Esophagus (tissue), 2 donors: ENCODE results near the gene RPS6KA4. TPM values are rescaled to one million over a fixed set of nuclear protein-coding genes. Genes with fewer than 3 reads are reported as not detected.
A peak's percentile ranks its signal among the peaks of the same experiment; 100 is the strongest.
"Not testable (repeated sequence)": the region's sequence is repeated elsewhere in the genome, so short reads cannot be mapped to it uniquely, and the experiment has no call there.

ENCODE experiments used
- H3K27ac ChIP-seq, 2 donors: one replicate each; pipeline ENCODE4 v1.5.1; 2013; ENCODE audit warnings: low read depth in 2 of 2, mild to moderate bottlenecking in 2 of 2, inconsistent platforms in 1 of 2, low read length in 1 of 2, moderate library complexity in 1 of 2
- H3K27me3 ChIP-seq, 2 donors: one replicate each; pipeline ENCODE4 v1.6.1; 2013; ENCODE audit warnings: low read length in 2 of 2, control low read depth in 1 of 2, mild to moderate bottlenecking in 1 of 2; ENCODE audit not compliant: insufficient read depth in 2 of 2, control insufficient read depth in 1 of 2
- H3K36me3 ChIP-seq, 2 donors: one replicate each; pipeline ENCODE4 v1.6.1; 2013; ENCODE audit warnings: low read length in 1 of 2; ENCODE audit not compliant: control insufficient read depth in 2 of 2, insufficient read depth in 2 of 2
- H3K4me1 ChIP-seq, 2 donors: one replicate each; pipeline ENCODE4 v1.6.1; 2013; ENCODE audit warnings: low read length in 1 of 2; ENCODE audit not compliant: control insufficient read depth in 2 of 2, insufficient read depth in 2 of 2
- H3K4me3 ChIP-seq, 2 donors: one replicate each; pipeline ENCODE4 v1.5.1; 2013; ENCODE audit warnings: low read length in 2 of 2, mild to moderate bottlenecking in 2 of 2, low read depth in 1 of 2, moderate library complexity in 1 of 2
- H3K9me3 ChIP-seq, 2 donors: one replicate each; pipeline ENCODE4 v1.6.1; 2013; ENCODE audit warnings: mild to moderate bottlenecking in 2 of 2, low read depth in 1 of 2, low read length in 1 of 2, moderate library complexity in 1 of 2; ENCODE audit not compliant: control insufficient read depth in 2 of 2, insufficient read depth in 1 of 2
- WGBS, 2 donors: extraction: QIAGEN DNeasy Blood & Tissue Kit; methylation state at CpG; one replicate each; pipeline ENCODE4 v1.1.7; 2013; 5-methylcytosine and 5-hydroxymethylcytosine counted together
- polyA plus RNA-seq, 2 donors: library from polyadenylated mRNA; stranded (reverse); fragments of 200-250 nt; gene quantifications; one replicate each; pipeline ENCODE4 v1.2.3, GENCODE V29; 2013
- donor health status: healthy with polysubstance abuse.
- donor health status: Bipolar disorder and iron deficiency.

The RPS6KA4 gene
- 10 to 100 TPM; 28.5 to 31.2 TPM for polyA plus RNA-seq

- no peaks in the 10 kb centered on the region for H3K27me3 ChIP-seq
- H3K9me3 ChIP-seq, result no peaks in the 10 kb centered on the region
- peaks cover 18% of the 10 kb centered on the region in 2 donors for H3K4me1 ChIP-seq
- peak within 1 kb of the TSS; percentile 89 to 90 for H3K27ac ChIP-seq
- H3K4me3 ChIP-seq, result peak within 1 kb of the TSS; percentile 65 to 94
- WGBS, 2 donors, result 1% methylated on average over 49 to 70 of the region's 70 CpGs
- H3K36me3 ChIP-seq, result peaks cover 11 to 27% of the 10 kb centered on the region in 2 donors
Observed at GRCh38 chr11:64358907-64359711, at the start of gene RPS6KA4. TSS of gene RPS6KA4 (plus strand) at chr11:64359162. CDS start at chr11:64359236, 74 bp downstream.

DNA sequence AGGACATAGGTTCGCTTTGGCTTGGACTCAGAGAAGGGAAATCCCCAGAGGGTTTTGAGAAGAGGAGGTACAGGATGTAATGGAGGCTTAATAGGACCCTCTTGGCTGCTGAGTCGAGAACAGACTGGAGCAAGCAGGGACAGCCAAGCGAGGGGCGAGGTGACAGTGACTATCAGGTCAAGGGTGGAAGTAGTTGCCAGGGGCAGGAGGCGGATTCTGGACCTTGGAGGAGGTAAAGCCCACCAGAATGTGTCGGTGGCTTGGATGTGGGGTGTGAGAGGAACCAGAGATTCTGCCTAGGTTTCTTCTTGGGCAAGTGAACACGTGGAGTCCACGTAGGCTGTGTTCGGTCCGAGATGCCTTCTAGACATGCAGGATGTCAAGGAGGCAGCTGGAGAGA, 46.0 kb upstream of the RPS6KA4 start:
- Histone ChIP-seq H3K4me1 (peaks cover 0 to 14% of the 10 kb centered on the region in 2 donors), H3K27me3 (no peaks in the 10 kb centered on the region), H3K9me3 (no peaks in the 10 kb centered on the region), H3K36me3 (peaks cover 0 to 21% of the 10 kb centered on the region in 2 donors), H3K27ac (peak overlapping the region; percentile 37 to 71), H3K4me3 (no peak overlapping the region)
- WGBS, 2 donors, result 62 to 70% methylated on average over 10 of the region's 10 CpGs

- H3K27me3 ChIP-seq, result no peaks in the 10 kb centered on the region
- peak overlapping the region; percentile 37 to 71 for H3K27ac ChIP-seq
- 46 to 54% methylated on average over 18 of the region's 18 CpGs for WGBS, 2 donors
- H3K4me1 ChIP-seq, result peaks cover 0 to 14% of the 10 kb centered on the region in 2 donors
- H3K36me3 ChIP-seq, result peaks cover 0 to 21% of the 10 kb centered on the region in 2 donors
- H3K4me3 ChIP-seq, result no peak overlapping the region
- H3K9me3 ChIP-seq, result no peaks in the 10 kb centered on the region
Observed at GRCh38 chr11:64313491-64314145, 45.3 kb upstream of the RPS6KA4 start.

GRCh38 chr11:64314146-64314804, 44.7 kb upstream of the RPS6KA4 start:
- 75 to 78% methylated on average over 19 of the region's 19 CpGs for WGBS, 2 donors
- H3K27ac ChIP-seq, result peak overlapping the region; percentile 36 to 71
- H3K27me3 ChIP-seq, result no peaks in the 10 kb centered on the region
- no peaks in the 10 kb centered on the region for H3K9me3 ChIP-seq
- peaks cover 0 to 21% of the 10 kb centered on the region in 2 donors for H3K36me3 ChIP-seq
- peaks cover 0 to 20% of the 10 kb centered on the region in 2 donors for H3K4me1 ChIP-seq
- no peak overlapping the region for H3K4me3 ChIP-seq

- Histone ChIP-seq H3K27me3 (no peaks in the 10 kb centered on the region), H3K4me1 (peaks cover 0 to 24% of the 10 kb centered on the region in 2 donors), H3K4me3 (no peak overlapping the region), H3K36me3 (peaks cover 0 to 21% of the 10 kb centered on the region in 2 donors), H3K9me3 (no peaks in the 10 kb centered on the region), H3K27ac (no peak overlapping the region)
- WGBS, 2 donors, result 82 to 85% methylated on average over 24 of the region's 24 CpGs
Observed at GRCh38 chr11:64314805-64315561, 44.0 kb upstream of the RPS6KA4 start.

DNA sequence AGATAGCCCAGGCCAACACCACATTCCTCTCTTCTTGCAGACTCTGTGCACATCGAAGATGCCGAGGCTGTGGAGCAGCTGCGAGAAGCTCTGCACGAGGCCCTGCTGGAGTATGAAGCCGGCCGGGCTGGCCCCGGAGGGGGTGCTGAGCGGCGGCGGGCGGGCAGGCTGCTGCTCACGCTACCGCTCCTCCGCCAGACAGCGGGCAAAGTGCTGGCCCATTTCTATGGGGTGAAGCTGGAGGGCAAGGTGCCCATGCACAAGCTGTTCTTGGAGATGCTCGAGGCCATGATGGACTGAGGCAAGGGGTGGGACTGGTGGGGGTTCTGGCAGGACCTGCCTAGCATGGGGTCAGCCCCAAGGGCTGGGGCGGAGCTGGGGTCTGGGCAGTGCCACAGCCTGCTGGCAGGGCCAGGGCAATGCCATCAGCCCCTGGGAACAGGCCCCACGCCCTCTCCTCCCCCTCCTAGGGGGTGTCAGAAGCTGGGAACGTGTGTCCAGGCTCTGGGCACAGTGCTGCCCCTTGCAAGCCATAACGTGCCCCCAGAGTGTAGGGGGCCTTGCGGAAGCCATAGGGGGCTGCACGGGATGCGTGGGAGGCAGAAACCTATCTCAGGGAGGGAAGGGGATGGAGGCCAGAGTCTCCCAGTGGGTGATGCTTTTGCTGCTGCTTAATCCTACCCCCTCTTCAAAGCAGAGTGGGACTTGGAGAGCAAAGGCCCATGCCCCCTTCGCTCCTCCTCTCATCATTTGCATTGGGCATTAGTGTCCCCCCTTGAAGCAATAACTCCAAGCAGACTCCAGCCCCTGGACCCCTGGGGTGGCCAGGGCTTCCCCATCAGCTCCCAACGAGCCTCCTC, 43.1 kb upstream of the RPS6KA4 start:
- H3K27me3 ChIP-seq, H3K9me3 ChIP-seq, H3K4me3 ChIP-seq: not testable (repeated sequence)
- Histone ChIP-seq H3K27ac (peak overlapping the region; percentile 9 to 40), H3K36me3 (peaks cover 0 to 25% of the 10 kb centered on the region in 2 donors), H3K4me1 (peaks cover 0 to 23% of the 10 kb centered on the region in 2 donors)
- WGBS, 2 donors, result 64 to 75% methylated on average over 21 to 25 of the region's 25 CpGs

- WGBS, 2 donors, result 4 to 5% methylated on average over 29 to 32 of the region's 32 CpGs
- no peaks in the 10 kb centered on the region for H3K9me3 ChIP-seq
- H3K4me1 ChIP-seq, result peaks cover 0 to 18% of the 10 kb centered on the region in 2 donors
- peak overlapping the region; percentile 84 to 99 for H3K27ac ChIP-seq
- peaks cover 0 to 25% of the 10 kb centered on the region in 2 donors for H3K36me3 ChIP-seq
- H3K27me3 ChIP-seq, result no peaks in the 10 kb centered on the region
- peak overlapping the region; percentile 62 to 76 for H3K4me3 ChIP-seq
Observed at GRCh38 chr11:64316672-64317324, 42.2 kb upstream of the RPS6KA4 start.

DNA sequence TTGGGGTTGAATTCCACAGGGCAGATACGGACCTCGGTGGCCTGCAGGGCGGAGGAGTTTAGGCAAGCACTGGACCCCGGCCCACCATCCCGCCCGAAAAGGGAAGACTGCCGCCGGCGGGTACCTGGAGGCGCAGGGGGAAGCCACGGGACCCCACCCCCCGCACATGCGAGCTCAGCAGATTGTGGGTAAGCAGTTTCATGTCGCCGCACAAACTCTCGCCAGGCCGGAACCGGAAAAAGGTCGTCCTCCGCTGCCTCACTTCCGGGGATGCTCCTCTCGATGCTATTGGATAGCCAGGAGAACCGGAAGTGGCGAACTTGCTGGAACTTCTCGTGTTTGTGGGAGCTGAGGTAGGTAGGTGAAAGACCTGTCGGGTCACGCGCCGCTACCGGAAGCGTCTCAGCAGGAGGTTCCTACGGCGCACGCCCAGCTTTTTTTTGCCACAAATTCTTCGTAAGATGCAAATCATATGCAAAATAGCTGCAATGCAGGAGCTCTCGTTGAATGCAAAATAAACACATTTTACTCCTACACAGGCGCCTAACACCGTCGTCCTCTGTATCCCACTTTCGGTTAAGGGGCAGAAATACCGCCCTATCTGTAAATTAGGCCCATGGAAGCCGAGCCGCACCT, 41.5 kb upstream of the RPS6KA4 start, which contains the start of gene TRMT112:
Gene TRMT112, minus strand, starts transcription at position 235 of the 636 bp plus-strand sequence. Its CDS starts 33 bp downstream, at position 202.
- Histone ChIP-seq H3K27me3 (no peaks in the 10 kb centered on the region), H3K36me3 (peaks cover 0 to 25% of the 10 kb centered on the region in 2 donors), H3K27ac (peak within 1 kb of the TSS; percentile 84 to 99), H3K4me1 (peaks cover 0 to 20% of the 10 kb centered on the region in 2 donors), H3K9me3 (no peaks in the 10 kb centered on the region), H3K4me3 (peak within 1 kb of the TSS; percentile 62 to 76)
- 0 to 1% methylated on average over 43 of the region's 43 CpGs for WGBS, 2 donors
